K562 (cell line): ENCODE results near the gene LOXL3. TPM values are rescaled to one million over a fixed set of nuclear protein-coding genes. Genes with fewer than 3 reads are reported as not detected.

Experiments used
- ERF ChIP-seq: fragments of 450-650 bp; formaldehyde crosslinking; IDR thresholded peaks from 2 replicates; pipeline ENCODE4 v1.4.0; 2020; ENCODE audit warnings: mild to moderate bottlenecking, mixed read lengths
- ETS1 ChIP-seq: conservative IDR thresholded peaks from 2 replicates; pipeline ENCODE4 v1.6.1; 2011; ENCODE audit warnings: low read depth, mild to moderate bottlenecking, low read length; ENCODE audit not compliant: control insufficient read depth
- EWSR1 ChIP-seq: fragments of 450-650 bp; IDR thresholded peaks from 2 replicates; pipeline ENCODE4 v1.6.1; 2018; ENCODE audit warnings: borderline replicate concordance, mild to moderate bottlenecking, low read depth, moderate library complexity; ENCODE audit not compliant: partially characterized antibody
- GTF2E2 ChIP-seq: fragments of 200-800 bp; sonication (Bioruptor generic); IDR thresholded peaks from 2 replicates; pipeline ENCODE4 v1.6.1; 2016; ENCODE audit warnings: missing genetic modification characterization, missing compliant biosample characterization
- HDAC2 ChIP-seq: fragments of 450-650 bp; IDR thresholded peaks from 2 replicates; pipeline ENCODE4 v1.6.1; 2016; ENCODE audit warnings: mild to moderate bottlenecking
- POLR2AphosphoS2 ChIP-seq: IDR thresholded peaks from 2 replicates; pipeline ENCODE4 v1.6.1; 2012; ENCODE audit warnings: low read length, improper control_type of control experiment
- SIN3B ChIP-seq: fragments of 450-650 bp; IDR thresholded peaks from 2 replicates; pipeline ENCODE4 v1.6.1; 2017; ENCODE audit warnings: low read depth, mild to moderate bottlenecking, moderate library complexity
- SIX5 ChIP-seq, 2 experiments: IDR thresholded peaks; 2 replicates each; pipeline ENCODE4 v1.6.1; 2011; ENCODE audit warnings: low read length in 2 of 2, borderline replicate concordance in 1 of 2, low read depth in 1 of 2, mild to moderate bottlenecking in 1 of 2, moderate library complexity in 1 of 2; ENCODE audit not compliant: insufficient read depth in 1 of 2
- SMARCB1 ChIP-seq: IDR thresholded peaks from 2 replicates; pipeline ENCODE4 v1.6.1; 2011; ENCODE audit warnings: improper control_type of control experiment, low read depth; ENCODE audit not compliant: insufficient read length
- ZNF407 ChIP-seq: fragments of 450-650 bp; IDR thresholded peaks from 2 replicates; pipeline ENCODE4 v1.6.1; 2016; ENCODE audit warnings: low read depth
- ZNF639 ChIP-seq, 2 experiments: fragments of 200-800 bp in 1 of 2; sonication (Bioruptor generic) in 1 of 2; sonication (generic) in 1 of 2; formaldehyde crosslinking in 1 of 2; IDR thresholded peaks in 1 of 2; conservative IDR thresholded peaks in 1 of 2; 2 replicates each; pipeline versions ENCODE4 v1.5.0 to v1.6.1; 2016 to 2020; ENCODE audit warnings: missing compliant biosample characterization in 1 of 2, missing genetic modification characterization in 1 of 2, missing genetic modification reagents in 1 of 2
- ZNF699 ChIP-seq: fragments of 250-450 bp; sonication (Bioruptor Pico); IDR thresholded peaks from 2 replicates; pipeline ENCODE4 v1.8.0; 2021; ENCODE audit warnings: mild to moderate bottlenecking, moderate library complexity; ENCODE audit not compliant: insufficient replicate concordance
- ZNF77 ChIP-seq: fragments of 250-450 bp; sonication (Bioruptor Pico); IDR thresholded peaks from 2 replicates; pipeline ENCODE4 v1.5.0; 2020
- ZSCAN32 ChIP-seq: fragments of 450-650 bp; formaldehyde crosslinking; IDR thresholded peaks from 2 replicates; pipeline ENCODE4 v1.4.0; 2020; ENCODE audit warnings: mild to moderate bottlenecking, moderate library complexity
- polyA plus RNA-seq, 8 experiments: library from polyadenylated mRNA; depleted of rRNA in 4 of 8; stranded (reverse) in 5 of 8; unstranded in 3 of 8; fragments of >200 nt; fragmentation: Nextera tagmentation in 2 of 8; fragmentation: Illumina TruSeq in 1 of 8; extraction: Ambion mirVana in 2 of 8; extraction: Trizol in 1 of 8; gene quantifications; 2 replicates each; pipeline versions ENCODE4 v1.2.1 to v1.2.3, GENCODE V29; 2011 to 2014; ENCODE audit warnings: inconsistent platforms in 1 of 8, missing spikeins in 1 of 8
- total RNA-seq, 7 experiments: library from RNA; depleted of rRNA in 6 of 7; stranded (reverse); fragments of >200 nt in 6 of 7; fragmentation: Illumina TruSeq in 2 of 7; extraction: Trizol in 2 of 7; gene quantifications; 2 replicates each; pipeline versions ENCODE4 v1.2.1 to v1.2.3, GENCODE V29; 2011 to 2021; ENCODE audit warnings: low replicate concordance in 1 of 7

Gene LOXL3
- total and polyA plus RNA-seq, 9 of the 15 experiments (the other 6 are each of a cell fraction or from before 2014, with no cell fraction given): 0.22 to 0.99 (median 0.31) TPM

GRCh38 chr2:74529357-74530238, 24.1 kb downstream of the LOXL3 start, which contains the start of the genes AUP1 and HTRA2 (continued):
- peak; percentile 54 for TF ChIP-seq ZNF407
- TF ChIP-seq EWSR1: no peak
- no peak for TF ChIP-seq ZNF699 (CRISPR knock-in tag)
- TF ChIP-seq ZNF77 (CRISPR knock-in tag): no peak
- TF ChIP-seq ZSCAN32: no peak
- TF ChIP-seq ERF (CRISPR knock-in tag): peak; percentile 83
- peak in 1 of 2 experiments; percentile 85; a peak in 2 of 4 replicates for TF ChIP-seq ZNF639 (CRISPR knock-in tag; conservative IDR thresholded peaks at IDR 0.05 in 1 of 2, IDR thresholded peaks at IDR 0.05 in 1 of 2)
- TF ChIP-seq SMARCB1: no peak
- peak; percentile 30; the same call in 1 of the 2 replicates for TF ChIP-seq POLR2AphosphoS2
- peak; percentile 99 for TF ChIP-seq ETS1
- TF ChIP-seq SIX5 (IDR thresholded peaks at IDR 0.05; ENCODE audit: borderline replicate concordance in 1 of 2, insufficient read depth in 1 of 2, low read depth in 1 of 2, low read length in 2 of 2): peak; percentile 87 to 92
- TF ChIP-seq SIN3B: peak; percentile 96
- TF ChIP-seq HDAC2: peak; percentile 39; the same call in 1 of the 2 replicates
- peak; percentile 77; the same call in 1 of the 2 replicates for TF ChIP-seq GTF2E2 (tag)
